ENCODE measurements around the gene VPREB1. TPM values are rescaled to one million over a fixed set of nuclear protein-coding genes. Genes with fewer than 3 reads are reported as not detected.

Gene VPREB1
- total RNA-seq, 1 experiment from 2014 or later = not detected

DNA sequence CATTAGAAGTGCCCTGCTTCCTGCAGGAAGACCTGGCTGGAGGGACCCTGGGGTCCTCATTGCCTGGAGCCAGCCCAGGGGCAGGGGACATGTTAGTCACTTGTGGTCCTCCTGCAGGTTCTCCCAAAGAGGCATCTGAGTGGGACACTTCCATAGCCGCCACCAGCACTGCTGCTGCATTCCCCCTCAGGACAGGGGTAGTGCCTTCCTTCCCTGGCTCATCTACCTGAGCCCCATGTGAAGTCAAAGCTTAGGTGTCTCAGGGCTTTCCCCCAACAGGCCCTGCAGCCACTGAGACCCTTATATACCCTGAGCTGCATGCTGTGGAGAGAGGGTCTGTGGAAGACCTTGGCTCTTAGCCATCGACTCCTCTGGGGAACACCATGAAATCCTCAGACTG is 45.0 kb upstream of the VPREB1 start:
- BruUV-seq (replicated peaks) = no TSS peak
- intact Hi-C loops (cut with micrococcal nuclease) = no loop called here
- POLR2A ChIA-PET (ENCODE audit: unreplicated experiment) = no interaction called here

DNA sequence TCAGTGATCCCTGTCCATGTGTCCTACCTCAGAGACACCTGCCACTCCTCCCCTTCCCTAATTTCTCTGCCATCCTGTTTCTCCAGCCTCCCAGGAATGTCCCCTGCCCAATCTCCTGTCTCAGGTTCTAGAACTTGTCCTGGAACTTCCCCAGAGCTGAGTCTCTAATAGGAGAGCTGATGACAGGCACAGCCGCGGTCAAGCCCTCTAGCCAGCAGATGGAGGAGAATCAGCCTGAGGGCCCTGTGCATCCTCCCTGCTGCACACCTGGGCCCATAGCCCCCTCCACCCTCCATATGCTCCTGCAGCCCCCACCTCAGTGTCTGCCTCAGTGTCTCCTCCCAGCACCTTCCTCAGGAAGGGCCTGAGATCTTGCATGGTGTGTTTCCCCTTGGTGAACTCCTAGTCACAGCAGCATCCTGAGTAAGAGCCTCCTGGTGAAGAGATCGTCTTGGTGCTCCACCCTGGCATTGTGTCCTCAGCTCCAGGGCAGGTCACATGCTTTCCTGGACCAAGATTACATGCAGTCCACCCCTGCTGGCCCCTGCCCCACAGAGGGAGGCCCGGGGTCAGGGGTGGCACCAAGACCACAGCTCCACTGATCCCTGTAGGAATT is 43.9 kb upstream of the VPREB1 start:
- Histone ChIP-seq H2AFZ (ENCODE audit: low read length) (no peak overlapping the region), H3K4me3 (ENCODE audit: low read length) (no peak overlapping the region), H3K27me3 (ENCODE audit: low read length) (peaks cover 18% of the 10 kb centered on the region), H3K27ac (ENCODE audit: low read length) (no peak overlapping the region), H3F3A (ENCODE audit: low read length, unreplicated experiment) (no peaks in the 10 kb centered on the region), H3K4me2 (ENCODE audit: low read length) (no peak overlapping the region), H3K4me1 (ENCODE audit: insufficient read depth, low read length) (no peaks in the 10 kb centered on the region), H3K9me3 (ENCODE audit: low read length) (no peaks in the 10 kb centered on the region), H3K79me2 (ENCODE audit: low read length) (no peaks in the 10 kb centered on the region), H3K9me2 (replicated peaks; ENCODE audit: low read length) (no peaks in the 10 kb centered on the region), H3K9ac (ENCODE audit: low read length) (no peak overlapping the region), H4K20me1 (ENCODE audit: low read length) (no peaks in the 10 kb centered on the region), H3K36me3 (ENCODE audit: low read depth, low read length) (no peaks in the 10 kb centered on the region)
- intact Hi-C loops (cut with micrococcal nuclease) = no loop called here
- no peak for ATAC-seq
- TF ChIP-seq, protein P1, sequence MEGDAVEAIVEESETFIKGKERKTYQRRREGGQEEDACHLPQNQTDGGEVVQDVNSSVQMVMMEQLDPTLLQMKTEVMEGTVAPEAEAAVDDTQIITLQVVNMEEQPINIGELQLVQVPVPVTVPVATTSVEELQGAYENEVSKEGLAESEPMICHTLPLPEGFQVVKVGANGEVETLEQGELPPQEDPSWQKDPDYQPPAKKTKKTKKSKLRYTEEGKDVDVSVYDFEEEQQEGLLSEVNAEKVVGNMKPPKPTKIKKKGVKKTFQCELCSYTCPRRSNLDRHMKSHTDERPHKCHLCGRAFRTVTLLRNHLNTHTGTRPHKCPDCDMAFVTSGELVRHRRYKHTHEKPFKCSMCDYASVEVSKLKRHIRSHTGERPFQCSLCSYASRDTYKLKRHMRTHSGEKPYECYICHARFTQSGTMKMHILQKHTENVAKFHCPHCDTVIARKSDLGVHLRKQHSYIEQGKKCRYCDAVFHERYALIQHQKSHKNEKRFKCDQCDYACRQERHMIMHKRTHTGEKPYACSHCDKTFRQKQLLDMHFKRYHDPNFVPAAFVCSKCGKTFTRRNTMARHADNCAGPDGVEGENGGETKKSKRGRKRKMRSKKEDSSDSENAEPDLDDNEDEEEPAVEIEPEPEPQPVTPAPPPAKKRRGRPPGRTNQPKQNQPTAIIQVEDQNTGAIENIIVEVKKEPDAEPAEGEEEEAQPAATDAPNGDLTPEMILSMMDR (conservative IDR thresholded peaks at IDR 0.05; ENCODE audit: low read depth, low read length) = no peak
- TF ChIP-seq EZH2phosphoT487 (IDR thresholded peaks at IDR 0.05; ENCODE audit: borderline replicate concordance, low read length) (no peak), EZH2 (IDR thresholded peaks at IDR 0.05; ENCODE audit: low read length, unreplicated experiment) (no peak)
- ChIA-PET CTCF (interaction anchor here (0.6 kb wide), 1 partner anchor 35 kb away, joined by 3 read pairs; no protein-coding TSS in a partner anchor), POLR2A (ENCODE audit: unreplicated experiment) (no interaction called here)
- no TSS peak for BruUV-seq (replicated peaks)
- no peak for DNase-seq

More for the DNA sequence above, 45.0 kb upstream of the VPREB1 start:
- H3K4me3 ChIP-seq (ENCODE audit: low read length) = no peak overlapping the region
- no peaks in the 10 kb centered on the region for H3K4me1 ChIP-seq (ENCODE audit: insufficient read depth, low read length)
- ATAC-seq (no peak), DNase-seq (no peak)
- no peak overlapping the region for H3K9ac ChIP-seq (ENCODE audit: low read length)
- H3K27ac ChIP-seq (ENCODE audit: low read length) = no peak overlapping the region
- H3K36me3 ChIP-seq (ENCODE audit: low read depth, low read length) = no peaks in the 10 kb centered on the region; the same call in 1 of the 2 replicates
- H3F3A ChIP-seq (ENCODE audit: low read length, unreplicated experiment) = no peaks in the 10 kb centered on the region
- H2AFZ ChIP-seq (ENCODE audit: low read length) = no peak overlapping the region
- H3K4me2 ChIP-seq (ENCODE audit: low read length) = no peak overlapping the region
- H3K9me2 ChIP-seq (replicated peaks; ENCODE audit: low read length) = no peaks in the 10 kb centered on the region
- H3K27me3 ChIP-seq (ENCODE audit: low read length) = peaks cover 18% of the 10 kb centered on the region
- no peaks in the 10 kb centered on the region for H3K79me2 ChIP-seq (ENCODE audit: low read length)
- TF ChIP-seq EZH2 (IDR thresholded peaks at IDR 0.05; ENCODE audit: low read length, unreplicated experiment) (no peak), EZH2phosphoT487 (IDR thresholded peaks at IDR 0.05; ENCODE audit: borderline replicate concordance, low read length) (no peak)
- TF ChIP-seq, protein P1 (conservative IDR thresholded peaks at IDR 0.05; ENCODE audit: low read depth, low read length) = no peak
- H3K9me3 ChIP-seq (ENCODE audit: low read length) = no peaks in the 10 kb centered on the region
- CTCF ChIA-PET = interaction anchor here (0.6 kb wide), 1 partner anchor 376 kb away, joined by 3 read pairs; no protein-coding TSS in a partner anchor
- no peaks in the 10 kb centered on the region for H4K20me1 ChIP-seq (ENCODE audit: low read length)

DNA sequence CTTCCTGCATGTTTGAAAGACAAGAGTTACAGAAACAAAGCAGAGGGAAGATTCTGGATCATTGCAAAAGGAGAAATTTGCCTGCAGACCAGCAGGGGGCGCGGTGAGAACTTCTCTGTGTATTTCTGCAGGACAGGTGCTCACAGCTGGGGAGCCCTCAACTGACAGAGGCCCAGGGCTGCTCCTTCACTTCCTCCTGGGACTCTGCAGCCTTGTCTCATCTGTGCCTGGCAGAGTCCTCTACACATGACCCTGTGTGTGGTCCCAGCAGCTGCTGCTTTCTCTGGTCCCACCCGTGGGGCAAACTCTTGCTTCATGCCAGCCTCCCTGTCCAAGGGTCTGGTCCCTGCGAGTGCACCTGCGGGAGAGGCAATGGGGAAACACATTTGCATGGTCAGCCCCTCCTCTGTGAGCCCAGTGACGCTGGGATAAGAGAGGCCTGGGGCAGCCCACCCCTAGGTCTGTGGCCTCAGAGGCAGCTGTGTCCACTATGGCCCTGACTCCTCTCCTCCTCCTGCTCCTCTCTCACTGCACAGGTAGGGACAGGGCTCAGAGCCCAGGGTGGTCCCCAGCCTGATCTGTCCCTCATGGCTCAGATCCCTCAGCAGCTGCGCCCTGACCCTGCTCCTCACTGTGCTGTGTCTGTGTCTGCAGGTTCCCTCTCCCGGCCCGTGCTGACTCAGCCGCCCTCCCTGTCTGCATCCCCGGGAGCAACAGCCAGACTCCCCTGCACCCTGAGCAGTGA is 43.2 kb upstream of the VPREB1 start:
- CTCF ChIA-PET = interaction anchor here (0.6 kb wide), 1 partner anchor 142 kb away, joined by 3 read pairs; no protein-coding TSS in a partner anchor
- intact Hi-C loops (cut with micrococcal nuclease) = no loop called here
- peak; percentile 18 for DNase-seq

More for the DNA sequence above, 43.2 kb upstream of the VPREB1 start:
- H3K4me2 ChIP-seq (ENCODE audit: low read length) = no peak overlapping the region
- no peaks in the 10 kb centered on the region for H3K9me2 ChIP-seq (replicated peaks; ENCODE audit: low read length)
- peak; percentile 33 for ATAC-seq
- H3F3A ChIP-seq (ENCODE audit: low read length, unreplicated experiment) = no peaks in the 10 kb centered on the region
- no peaks in the 10 kb centered on the region for H3K4me1 ChIP-seq (ENCODE audit: insufficient read depth, low read length)
- H3K27ac ChIP-seq (ENCODE audit: low read length) = no peak overlapping the region
- H3K79me2 ChIP-seq (ENCODE audit: low read length) = no peaks in the 10 kb centered on the region
- POLR2A ChIA-PET (ENCODE audit: unreplicated experiment) = no interaction called here
- BruUV-seq (replicated peaks) = no TSS peak
- H2AFZ ChIP-seq (ENCODE audit: low read length) = no peak overlapping the region
- H3K4me3 ChIP-seq (ENCODE audit: low read length) = no peak overlapping the region
- H3K36me3 ChIP-seq (ENCODE audit: low read depth, low read length) = no peaks in the 10 kb centered on the region
- H4K20me1 ChIP-seq (ENCODE audit: low read length) = no peaks in the 10 kb centered on the region
- H3K9me3 ChIP-seq (ENCODE audit: low read length) = no peaks in the 10 kb centered on the region
- peaks cover 18% of the 10 kb centered on the region for H3K27me3 ChIP-seq (ENCODE audit: low read length)
- H3K9ac ChIP-seq (ENCODE audit: low read length) = no peak overlapping the region
- TF ChIP-seq, protein P1 (conservative IDR thresholded peaks at IDR 0.05; ENCODE audit: low read depth, low read length) = peak; percentile 52; the same call in 1 of the 2 replicates
- TF ChIP-seq EZH2phosphoT487 (IDR thresholded peaks at IDR 0.05; ENCODE audit: borderline replicate concordance, low read length) (no peak), EZH2 (IDR thresholded peaks at IDR 0.05; ENCODE audit: low read length, unreplicated experiment) (no peak)
